Bronchial epithelial cell (primary cell): ENCODE results near the gene KDM4B. TPM values are rescaled to one million over a fixed set of nuclear protein-coding genes. Genes with fewer than 3 reads are reported as not detected.

ENCODE experiments used
- DNase-seq: peaks from one replicate; pipeline ENCODE4 v3.0.0-alpha.2; 2010; ENCODE audit warnings: low read depth
- FAIRE-seq: peaks from 2 replicates; lab custom pipeline; 2011; peaks lifted over from hg19 to GRCh38; lab: Jason Lieb, UNC
- H3K27me3 ChIP-seq: 2 replicates; pipeline ENCODE4 v1.5.1; 2011; ENCODE audit warnings: low read length; ENCODE audit not compliant: control insufficient read depth, insufficient read depth
- H3K36me3 ChIP-seq: 2 replicates; pipeline ENCODE4 v1.5.1; 2011; ENCODE audit warnings: low read length; ENCODE audit not compliant: control insufficient read depth, insufficient read depth
- H3K4me3 ChIP-seq: 2 replicates; pipeline ENCODE4 v1.5.1; 2011; ENCODE audit warnings: mild to moderate bottlenecking, low read depth, low read length, control low read depth
- total RNA-seq: library from RNA; depleted of rRNA; stranded (reverse); fragments of >200 nt; gene quantifications from 2 replicates; pipeline ENCODE4 v1.2.1, GENCODE V29; 2014
- TF ChIP-seq, protein P1 (sequence below): IDR thresholded peaks from 2 replicates; pipeline ENCODE4 v1.5.1; 2011; ENCODE audit warnings: mild to moderate bottlenecking, moderate library complexity, low read length, control low read depth, inconsistent platforms; ENCODE audit not compliant: insufficient read depth, severe bottlenecking

Gene KDM4B
- total RNA-seq, 1 donor from 2014 or later = 12.6 TPM

DNA sequence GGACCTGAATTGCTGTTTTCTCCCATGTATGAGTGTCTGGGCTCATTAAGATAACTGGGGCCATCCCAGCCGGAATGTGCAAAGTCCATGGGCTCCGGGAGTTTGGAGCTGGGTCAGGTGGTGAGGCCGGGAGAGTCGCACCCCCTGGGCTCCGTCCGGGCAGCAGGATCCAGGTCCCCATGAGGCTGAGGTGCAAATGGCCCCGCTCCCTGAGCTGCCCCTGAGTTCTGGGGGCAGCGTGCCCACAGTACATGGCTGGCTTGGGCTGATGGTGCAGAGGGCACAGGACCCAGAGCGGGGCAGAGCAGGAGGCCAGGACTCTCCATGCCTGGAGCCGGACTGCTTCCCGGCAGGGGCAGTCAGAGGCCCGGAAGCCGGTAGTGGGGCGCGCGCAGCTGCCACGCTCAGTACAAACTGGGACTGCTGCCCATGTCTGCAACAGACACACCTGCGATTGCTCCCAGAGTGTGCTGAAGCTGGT lies 136.0 kb downstream of the KDM4B start:
- FAIRE-seq = no peak

DNA sequence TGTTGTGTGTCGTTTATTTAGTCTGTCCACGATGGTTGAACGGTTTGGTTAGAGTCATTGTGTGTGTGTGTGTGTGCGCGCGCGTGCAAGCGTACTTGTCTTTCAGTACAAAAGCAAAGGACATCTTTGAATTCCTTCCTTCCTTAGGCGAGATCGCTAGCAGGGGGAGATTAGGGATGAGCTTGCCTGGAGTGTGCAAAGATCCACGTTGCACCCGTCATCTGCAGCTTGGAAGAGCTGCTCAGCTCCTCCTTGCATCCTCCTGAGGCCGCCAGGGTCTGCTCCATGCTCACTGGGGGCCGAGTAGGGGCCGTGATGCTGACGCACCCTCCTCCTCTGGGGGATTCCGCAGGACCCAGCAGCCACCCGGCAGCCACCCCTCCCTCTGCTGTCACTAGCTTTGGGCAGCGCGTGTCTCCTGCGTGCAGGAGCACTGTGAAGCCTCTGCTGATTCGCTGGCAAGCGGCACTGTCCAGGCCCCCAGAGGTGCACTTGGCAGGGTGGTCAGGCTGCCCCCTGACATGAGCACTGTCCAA lies 137.3 kb downstream of the KDM4B start:
- H3K27me3 ChIP-seq = no peaks in the 10 kb centered on the region
- TF ChIP-seq, protein P1, sequence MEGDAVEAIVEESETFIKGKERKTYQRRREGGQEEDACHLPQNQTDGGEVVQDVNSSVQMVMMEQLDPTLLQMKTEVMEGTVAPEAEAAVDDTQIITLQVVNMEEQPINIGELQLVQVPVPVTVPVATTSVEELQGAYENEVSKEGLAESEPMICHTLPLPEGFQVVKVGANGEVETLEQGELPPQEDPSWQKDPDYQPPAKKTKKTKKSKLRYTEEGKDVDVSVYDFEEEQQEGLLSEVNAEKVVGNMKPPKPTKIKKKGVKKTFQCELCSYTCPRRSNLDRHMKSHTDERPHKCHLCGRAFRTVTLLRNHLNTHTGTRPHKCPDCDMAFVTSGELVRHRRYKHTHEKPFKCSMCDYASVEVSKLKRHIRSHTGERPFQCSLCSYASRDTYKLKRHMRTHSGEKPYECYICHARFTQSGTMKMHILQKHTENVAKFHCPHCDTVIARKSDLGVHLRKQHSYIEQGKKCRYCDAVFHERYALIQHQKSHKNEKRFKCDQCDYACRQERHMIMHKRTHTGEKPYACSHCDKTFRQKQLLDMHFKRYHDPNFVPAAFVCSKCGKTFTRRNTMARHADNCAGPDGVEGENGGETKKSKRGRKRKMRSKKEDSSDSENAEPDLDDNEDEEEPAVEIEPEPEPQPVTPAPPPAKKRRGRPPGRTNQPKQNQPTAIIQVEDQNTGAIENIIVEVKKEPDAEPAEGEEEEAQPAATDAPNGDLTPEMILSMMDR = no peak
- DNase-seq (no peak), FAIRE-seq (no peak)
- no peak overlapping the region for H3K4me3 ChIP-seq
- H3K36me3 ChIP-seq = peaks cover 16% of the 10 kb centered on the region

More for the DNA sequence above, 136.0 kb downstream of the KDM4B start:
- H3K36me3 ChIP-seq = peaks cover 10% of the 10 kb centered on the region
- TF ChIP-seq, protein P1 = no peak
- no peaks in the 10 kb centered on the region for H3K27me3 ChIP-seq
- no peak overlapping the region for H3K4me3 ChIP-seq
- no peak for DNase-seq

DNA sequence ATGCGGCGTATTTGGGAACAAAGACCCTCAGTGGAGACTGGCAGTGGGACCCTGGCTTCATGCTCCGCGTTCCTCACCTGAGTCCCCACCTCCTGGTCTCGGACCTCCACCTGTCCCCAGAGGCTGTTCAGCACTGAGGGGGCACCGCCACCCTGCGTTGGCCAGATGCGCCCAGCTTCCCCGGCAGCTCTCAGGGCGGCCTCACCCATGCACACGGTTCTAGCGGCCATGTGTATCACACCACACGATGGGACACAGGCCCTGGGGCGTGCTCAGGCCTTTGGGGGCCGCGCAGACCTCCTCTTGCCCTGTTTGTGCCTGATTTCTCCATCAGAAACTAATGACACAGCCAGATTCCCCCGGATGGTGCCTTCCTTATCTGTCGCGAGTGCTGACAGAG lies 138.1 kb downstream of the KDM4B start:
- no peak overlapping the region for H3K4me3 ChIP-seq

DNA sequence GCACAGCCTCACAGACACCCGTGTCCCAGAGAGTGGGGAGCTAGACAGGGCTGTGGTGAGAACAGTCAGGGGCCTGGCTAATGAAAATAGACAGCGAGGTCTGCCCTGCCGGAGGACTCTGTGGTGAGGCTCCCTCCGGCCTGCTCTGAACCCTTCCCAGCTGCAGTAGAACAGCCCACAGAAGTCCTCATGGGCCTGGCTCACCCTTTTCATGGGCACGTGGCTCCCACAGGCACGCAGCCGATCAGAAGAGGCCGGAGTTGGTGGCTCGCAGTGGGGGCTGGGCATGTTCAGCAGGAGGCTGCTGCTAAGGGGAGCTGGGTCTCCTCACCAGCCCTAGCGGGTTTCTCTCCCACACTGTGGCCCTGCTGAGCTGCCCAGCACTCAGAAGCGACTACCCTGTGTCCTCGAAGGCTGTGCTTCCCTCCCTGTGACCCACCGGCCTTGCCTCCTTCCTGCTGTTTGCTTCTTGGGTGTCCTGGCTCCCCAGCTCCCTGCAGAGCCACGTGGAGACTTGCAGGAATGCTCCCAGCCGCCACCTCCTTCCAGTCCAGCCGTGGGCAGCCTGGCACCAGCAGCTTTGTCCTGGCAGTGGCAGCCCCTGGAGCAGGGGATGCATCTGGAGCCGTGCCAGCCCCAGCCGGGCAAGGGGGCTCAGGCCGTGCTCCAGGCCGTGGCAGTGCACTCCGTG lies 138.7 kb downstream of the KDM4B start:
- Histone ChIP-seq H3K27me3 (no peaks in the 10 kb centered on the region), H3K4me3 (no peak overlapping the region), H3K36me3 (peaks cover 20% of the 10 kb centered on the region)
- TF ChIP-seq, protein P1 = no peak
- no peak for DNase-seq
- no peak for FAIRE-seq

More for the DNA sequence above, 138.1 kb downstream of the KDM4B start:
- Histone ChIP-seq H3K36me3 (peaks cover 18% of the 10 kb centered on the region), H3K27me3 (no peaks in the 10 kb centered on the region)
- FAIRE-seq = no peak
- no peak for DNase-seq
- TF ChIP-seq, protein P1 = no peak

DNA sequence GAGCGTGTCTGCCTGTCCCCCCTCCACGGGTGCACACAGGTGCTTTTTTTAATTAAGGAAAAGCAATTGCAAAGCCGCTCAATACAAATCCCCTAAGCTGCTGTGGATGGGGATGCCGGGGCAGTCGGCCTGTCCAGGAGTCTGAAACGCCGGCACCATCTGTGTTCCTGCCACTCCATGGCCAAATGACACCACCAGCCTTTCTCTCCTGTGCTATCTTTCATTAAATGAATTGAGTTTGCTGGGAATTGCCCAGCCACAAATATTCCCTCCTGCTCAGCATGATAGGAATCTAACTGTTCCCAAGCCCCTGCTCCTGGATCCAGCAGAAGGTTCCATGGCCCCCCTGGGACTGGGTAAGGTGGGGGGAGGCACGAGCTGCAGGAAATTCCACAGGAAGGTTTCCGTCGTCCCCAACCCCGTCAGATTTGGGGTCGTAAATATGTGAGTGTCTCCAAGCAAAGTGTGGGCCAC lies 139.2 kb downstream of the KDM4B start:
- H3K4me3 ChIP-seq = no peak overlapping the region
- FAIRE-seq = no peak
- no peaks in the 10 kb centered on the region for H3K27me3 ChIP-seq
- TF ChIP-seq, protein P1 = no peak
- no peak for DNase-seq
- H3K36me3 ChIP-seq = peaks cover 20% of the 10 kb centered on the region
